UCSD-AML1 (cell line): ENCODE data around the gene ROGDI.
"Not testable (repeated sequence)": the region's sequence is repeated elsewhere in the genome, so short reads cannot be mapped to it uniquely, and the experiment has no call there.

ENCODE experiments used
- DNase-seq: peaks from one replicate; lab custom pipeline; 2025; ENCODE audit not compliant: unreplicated experiment; lab: John Stamatoyannopoulos, UW

The ROGDI gene

GRCh38 chr16:4795181-4795827, 7.1 kb downstream of the ROGDI start, which contains the start of gene SMIM22:
Gene SMIM22 (plus strand): TSS chr16:4795369. CDS start chr16:4795735, 366 bp downstream.
- no peak for DNase-seq

- no peak for DNase-seq
Observed at GRCh38 chr16:4792951-4793513, 9.4 kb downstream of the ROGDI start.

GRCh38 chr16:4790871-4791270, 11.6 kb downstream of the ROGDI start:
- peak; percentile 31 for DNase-seq

- DNase-seq, result no peak
Observed at GRCh38 chr16:4790261-4790660, 12.2 kb downstream of the ROGDI start.

DNA sequence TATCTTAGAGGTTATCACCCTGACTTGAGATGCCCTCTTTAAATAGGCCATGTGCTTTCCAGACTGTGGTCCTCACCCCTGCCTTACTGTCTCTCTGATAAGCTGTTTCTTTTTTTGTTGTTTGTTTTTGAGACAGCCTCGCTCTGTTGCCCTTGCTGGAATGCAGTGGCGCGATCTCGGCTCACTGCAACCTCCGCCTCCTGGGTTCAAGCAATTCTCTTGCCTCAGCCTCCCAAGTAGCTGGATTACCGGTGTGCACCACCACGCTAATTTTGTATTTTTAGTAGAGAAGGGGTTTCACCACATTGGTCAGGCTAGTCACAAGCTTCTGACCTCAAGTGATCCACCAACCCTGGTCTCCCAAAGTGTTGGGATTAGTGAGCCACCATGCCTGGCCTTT, 13.5 kb downstream of the ROGDI start:
- no peak for DNase-seq

DNA sequence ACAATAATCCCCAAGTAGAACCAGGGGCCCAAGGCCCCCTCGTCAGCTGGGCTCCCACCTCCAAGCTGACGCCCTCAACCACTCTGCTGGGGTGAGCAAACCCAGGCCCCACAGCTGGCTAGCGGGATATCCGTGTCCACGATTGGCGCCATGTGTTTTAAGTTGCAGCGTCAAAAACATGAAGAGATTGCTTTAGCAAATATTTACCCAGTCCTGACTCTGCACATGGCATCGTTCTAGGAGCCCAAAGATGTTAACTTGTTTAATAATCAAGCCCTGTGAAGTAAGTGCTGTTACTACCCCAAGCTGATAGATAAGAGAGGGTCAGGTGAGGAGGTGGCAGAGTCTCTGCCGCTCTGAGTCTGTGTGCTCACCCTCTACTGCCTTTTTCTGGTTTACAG, 13.9 kb downstream of the ROGDI start:
- no peak for DNase-seq

DNA sequence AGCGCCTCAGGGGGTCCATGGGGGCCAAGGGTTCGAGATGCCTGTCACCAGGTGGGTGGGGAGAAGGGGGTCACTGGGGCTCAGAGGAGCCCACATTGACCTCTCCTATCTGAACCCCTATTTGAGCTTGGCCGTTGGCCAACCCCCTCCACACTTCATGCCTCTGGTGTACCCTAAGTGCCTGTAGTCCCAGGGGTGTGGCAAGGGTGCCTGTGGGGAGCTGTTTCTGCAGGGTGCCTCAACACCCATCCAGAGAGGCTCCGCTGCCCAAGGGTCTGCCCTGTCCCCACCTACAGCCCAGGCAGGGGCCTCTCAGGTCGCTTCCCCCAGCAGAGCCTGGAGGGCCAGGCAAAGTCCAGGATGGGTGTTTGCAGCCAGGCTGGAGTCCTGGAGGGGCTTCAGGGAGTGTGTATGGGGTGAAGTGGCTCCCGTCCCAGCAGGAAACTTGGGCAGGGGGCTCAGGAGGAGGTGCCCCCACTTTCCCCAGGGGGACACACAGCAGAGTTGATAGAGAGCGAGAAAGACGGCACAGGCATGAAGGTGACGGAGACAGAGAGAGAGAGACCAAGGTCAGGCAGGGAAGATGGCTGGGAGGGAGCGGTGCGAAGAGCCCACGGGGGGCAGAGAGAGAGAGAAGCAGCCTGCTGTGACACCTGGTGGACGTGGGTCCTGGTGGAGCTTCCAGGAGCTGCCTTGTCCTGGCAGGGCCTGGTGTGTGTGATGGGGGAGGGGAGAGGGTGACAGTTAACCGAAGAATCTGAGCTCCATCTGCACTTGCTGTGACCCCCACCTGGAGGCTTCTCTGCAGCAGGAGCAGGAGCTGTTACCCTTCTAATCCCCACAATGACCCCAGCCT, 14.6 kb downstream of the ROGDI start, which contains the start of gene SEPTIN12:
Gene SEPTIN12, minus strand, starts transcription at position 719 of the 856 bp plus-strand sequence. Its CDS starts 700 bp downstream, at position 19.
- no peak for DNase-seq

GRCh38 chr16:4787068-4787467, 15.4 kb downstream of the ROGDI start:
- DNase-seq, result no peak

DNA sequence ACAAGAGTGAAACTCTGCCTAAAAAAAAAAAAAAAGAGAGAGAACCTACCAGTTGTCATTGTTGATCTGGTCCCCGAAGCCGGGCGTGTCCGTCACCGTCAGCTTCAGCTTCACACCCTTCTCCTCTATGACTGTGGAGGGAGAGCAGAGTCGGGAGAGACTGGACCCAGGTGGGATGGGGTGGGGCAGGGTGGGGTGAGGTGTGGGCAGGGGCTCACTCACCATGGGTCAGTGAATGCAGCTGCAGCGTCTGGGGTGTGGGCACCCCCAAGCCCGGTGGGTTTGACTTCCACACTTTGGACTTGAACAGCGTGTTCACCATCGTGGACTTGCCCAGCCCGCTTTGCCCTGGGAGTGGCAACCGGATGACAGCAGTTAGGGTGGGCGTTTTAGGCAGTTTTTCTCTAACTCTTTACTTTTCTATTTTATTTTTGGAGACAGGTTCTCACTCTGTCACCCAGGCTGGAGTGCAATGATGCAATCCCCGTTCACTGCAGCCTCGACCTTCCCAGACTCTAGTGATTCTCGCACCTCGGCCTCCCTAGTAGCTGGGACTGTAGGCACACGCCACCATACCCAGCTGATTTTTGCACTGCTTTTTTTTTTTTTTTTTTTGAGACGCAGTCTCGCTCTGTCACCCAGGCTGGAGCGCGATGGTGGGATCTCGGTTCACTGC, 16.5 kb downstream of the ROGDI start:
- DNase-seq, result no peak

DNA sequence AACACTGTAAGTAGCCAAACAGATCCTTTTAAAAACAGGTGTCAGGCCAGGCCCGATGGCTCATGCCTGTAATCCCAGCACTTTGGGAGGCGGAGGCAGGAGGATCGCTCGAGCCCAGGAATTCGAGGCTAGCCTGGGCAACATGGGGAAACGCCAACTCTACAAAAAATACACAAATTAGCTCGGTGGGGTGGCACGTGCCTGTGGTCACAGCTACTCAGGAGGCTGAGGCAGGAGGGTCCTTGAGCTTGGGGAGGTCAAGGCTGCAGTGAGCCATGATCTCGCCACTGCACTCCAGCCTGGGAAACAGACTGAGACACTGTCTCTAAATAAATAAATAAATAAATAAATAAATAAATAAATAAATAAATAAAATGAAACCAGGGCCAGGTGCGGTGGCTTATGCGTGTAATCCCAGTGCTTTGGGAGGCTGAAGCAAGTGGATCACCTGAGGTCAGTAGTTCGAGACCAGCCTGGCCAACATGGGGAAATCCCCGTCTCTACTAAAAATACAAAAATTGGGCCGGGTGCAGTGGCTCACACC, 17.9 kb downstream of the ROGDI start:
- DNase-seq, result not testable (repeated sequence)

- no peak for DNase-seq
Observed at GRCh38 chr16:4783951-4784336, 18.5 kb downstream of the ROGDI start.

- DNase-seq, result no peak
Observed at GRCh38 chr16:4783251-4783950, 19.0 kb downstream of the ROGDI start.

GRCh38 chr16:4780235-4780634, 22.2 kb downstream of the ROGDI start:
- DNase-seq, result no peak

- DNase-seq, result no peak
Observed at GRCh38 chr16:4778050-4778392, 24.4 kb downstream of the ROGDI start.

DNA sequence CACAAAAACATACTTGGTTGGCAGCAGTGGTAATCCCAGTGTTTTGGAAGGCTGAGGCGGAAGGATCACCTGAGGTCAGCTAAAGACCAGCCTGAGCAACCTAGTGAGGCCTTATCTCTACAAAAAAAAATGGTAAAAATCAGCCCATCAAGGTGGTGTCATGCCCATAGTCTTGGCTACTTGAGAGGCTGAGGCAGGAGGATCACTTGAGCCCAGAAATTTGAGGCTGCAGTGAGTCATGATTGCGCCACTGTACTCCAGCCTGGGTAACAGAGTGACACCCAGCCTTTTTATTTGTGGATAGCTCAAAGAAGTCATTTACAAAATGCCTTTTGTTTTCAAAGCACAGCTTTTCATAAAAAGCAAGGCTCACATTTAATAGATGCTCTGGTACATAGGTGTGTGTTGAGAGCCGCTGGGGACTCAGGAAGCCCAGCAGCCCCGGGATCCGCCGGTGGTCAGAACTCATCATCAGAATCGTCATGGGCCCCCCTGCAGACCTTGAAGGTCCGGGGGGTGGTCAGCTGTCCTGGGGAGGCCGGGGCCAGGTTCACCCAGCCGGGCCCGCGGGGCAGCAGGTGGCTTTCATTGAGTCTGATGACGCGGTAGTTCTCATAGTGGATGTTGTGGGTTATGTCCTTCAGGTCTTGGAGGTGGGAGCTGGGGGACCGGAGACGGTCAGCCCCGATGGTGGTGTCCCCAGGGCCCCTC, 24.9 kb downstream of the ROGDI start:
- DNase-seq, result no peak

- no peak for DNase-seq
Observed at GRCh38 chr16:4776141-4776705, 26.2 kb downstream of the ROGDI start.

- DNase-seq, result no peak
Observed at GRCh38 chr16:4775005-4775404, 27.4 kb downstream of the ROGDI start.

GRCh38 chr16:4772351-4772750, 30.1 kb downstream of the ROGDI start:
- DNase-seq, result no peak

DNA sequence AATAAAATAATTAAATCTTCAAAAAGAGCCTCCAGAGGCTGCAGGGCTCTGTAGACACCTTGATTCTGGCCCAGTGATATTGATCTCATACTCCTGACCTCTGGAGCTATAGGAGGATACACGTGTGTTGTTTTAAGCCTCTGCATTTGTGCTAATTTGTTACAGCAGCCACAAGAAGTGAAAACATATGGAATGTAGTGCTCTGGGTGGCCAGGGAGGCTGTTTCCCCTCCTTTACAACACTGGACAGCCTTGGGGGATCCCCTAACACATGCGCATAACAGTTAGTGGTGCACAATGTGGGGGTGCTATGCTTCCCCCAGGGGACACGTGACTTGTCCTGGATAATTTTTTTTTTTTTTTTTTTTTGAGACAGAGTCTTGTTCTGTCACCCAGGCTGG, 30.8 kb downstream of the ROGDI start:
- no peak for DNase-seq

DNA sequence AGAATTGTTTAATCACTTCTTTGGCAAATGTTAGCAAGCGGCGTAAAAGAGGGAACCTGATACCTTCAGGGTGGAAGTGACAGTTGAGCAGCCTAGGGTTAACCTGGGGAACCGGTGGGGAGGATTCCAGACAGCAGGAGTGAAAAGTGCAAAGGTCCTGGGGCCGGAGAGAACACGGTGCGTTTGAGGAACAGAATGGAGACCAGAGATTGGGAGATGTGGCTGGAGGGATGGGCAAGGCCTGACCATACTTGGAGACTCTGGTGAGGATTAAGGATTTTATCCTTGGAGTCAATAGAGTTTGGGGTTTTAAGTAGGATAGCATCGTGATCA, 33.2 kb downstream of the ROGDI start:
- DNase-seq, result no peak
